DOHH2 (cell line): ENCODE measurements around the gene BRIP1.

Experiments used
- EZH2phosphoT487 ChIP-seq: fragments of 200-600 bp; sonication (generic); IDR thresholded peaks from 2 replicates; pipeline ENCODE4 v1.6.1; 2017; ENCODE audit warnings: borderline replicate concordance, mild to moderate bottlenecking, antibody characterized with exemption, low read length, moderate library complexity, mixed read lengths
- TF ChIP-seq, protein P1 (sequence below): fragments of 200-600 bp; sonication (generic); IDR thresholded peaks from one replicate; pipeline ENCODE4 v1.5.1; 2014; ENCODE audit warnings: antibody characterized with exemption, mild to moderate bottlenecking, low read depth, low read length; ENCODE audit not compliant: poor library complexity, severe bottlenecking

DNA sequence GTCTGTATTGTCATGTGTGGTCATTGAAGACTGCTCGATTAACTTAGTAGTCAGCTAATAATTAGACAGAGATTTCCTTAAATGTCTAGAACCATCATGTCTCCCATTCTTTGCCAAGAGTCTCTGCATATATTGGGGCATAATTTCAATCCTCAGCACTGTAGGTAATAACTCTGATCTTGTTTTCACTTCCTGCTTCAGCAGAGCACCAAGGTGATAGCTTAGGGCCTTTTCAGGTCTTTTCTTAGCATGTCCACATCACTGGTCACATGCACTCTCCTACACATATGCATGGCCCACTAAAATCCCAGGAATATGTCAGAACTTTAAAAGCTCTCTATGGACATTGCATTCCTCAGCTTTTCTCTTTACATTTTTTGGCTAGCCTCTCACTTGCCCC, 162.0 kb downstream of the BRIP1 start:
- TF ChIP-seq, protein P1, sequence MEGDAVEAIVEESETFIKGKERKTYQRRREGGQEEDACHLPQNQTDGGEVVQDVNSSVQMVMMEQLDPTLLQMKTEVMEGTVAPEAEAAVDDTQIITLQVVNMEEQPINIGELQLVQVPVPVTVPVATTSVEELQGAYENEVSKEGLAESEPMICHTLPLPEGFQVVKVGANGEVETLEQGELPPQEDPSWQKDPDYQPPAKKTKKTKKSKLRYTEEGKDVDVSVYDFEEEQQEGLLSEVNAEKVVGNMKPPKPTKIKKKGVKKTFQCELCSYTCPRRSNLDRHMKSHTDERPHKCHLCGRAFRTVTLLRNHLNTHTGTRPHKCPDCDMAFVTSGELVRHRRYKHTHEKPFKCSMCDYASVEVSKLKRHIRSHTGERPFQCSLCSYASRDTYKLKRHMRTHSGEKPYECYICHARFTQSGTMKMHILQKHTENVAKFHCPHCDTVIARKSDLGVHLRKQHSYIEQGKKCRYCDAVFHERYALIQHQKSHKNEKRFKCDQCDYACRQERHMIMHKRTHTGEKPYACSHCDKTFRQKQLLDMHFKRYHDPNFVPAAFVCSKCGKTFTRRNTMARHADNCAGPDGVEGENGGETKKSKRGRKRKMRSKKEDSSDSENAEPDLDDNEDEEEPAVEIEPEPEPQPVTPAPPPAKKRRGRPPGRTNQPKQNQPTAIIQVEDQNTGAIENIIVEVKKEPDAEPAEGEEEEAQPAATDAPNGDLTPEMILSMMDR, result no peak
- no peak for TF ChIP-seq EZH2phosphoT487
